ENCODE data around the gene RASGRF1. TPM values are rescaled to one million over a fixed set of nuclear protein-coding genes. Genes with fewer than 3 reads are reported as not detected.

RASGRF1 gene
- total and polyA plus RNA-seq, 9 of the 15 experiments (the other 6 are each of a cell fraction or from before 2014, with no cell fraction given): 0.03 to 0.58 (median 0.06) TPM; not detected in 1

DNA sequence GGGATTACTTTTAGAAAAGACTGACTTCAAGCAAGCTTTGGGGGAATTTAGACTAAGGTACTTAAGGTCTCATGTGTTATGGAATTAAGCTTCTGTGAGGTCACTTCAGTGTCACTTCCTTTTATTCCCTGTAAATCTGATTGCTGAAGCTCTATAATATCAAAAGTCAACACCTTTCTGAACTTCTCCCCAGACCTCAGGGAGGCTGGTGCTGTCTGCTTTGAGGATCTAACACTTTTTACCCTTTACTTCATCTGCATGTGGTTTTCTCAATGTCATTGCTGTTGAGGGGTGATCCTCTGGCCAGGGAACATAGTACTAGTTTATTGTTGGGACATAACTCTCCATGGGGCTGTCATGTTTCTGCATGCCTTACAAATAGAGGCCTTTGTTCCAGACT lies 41.8 kb upstream of the RASGRF1 start (continued):
- TF ChIP-seq, protein P1, sequence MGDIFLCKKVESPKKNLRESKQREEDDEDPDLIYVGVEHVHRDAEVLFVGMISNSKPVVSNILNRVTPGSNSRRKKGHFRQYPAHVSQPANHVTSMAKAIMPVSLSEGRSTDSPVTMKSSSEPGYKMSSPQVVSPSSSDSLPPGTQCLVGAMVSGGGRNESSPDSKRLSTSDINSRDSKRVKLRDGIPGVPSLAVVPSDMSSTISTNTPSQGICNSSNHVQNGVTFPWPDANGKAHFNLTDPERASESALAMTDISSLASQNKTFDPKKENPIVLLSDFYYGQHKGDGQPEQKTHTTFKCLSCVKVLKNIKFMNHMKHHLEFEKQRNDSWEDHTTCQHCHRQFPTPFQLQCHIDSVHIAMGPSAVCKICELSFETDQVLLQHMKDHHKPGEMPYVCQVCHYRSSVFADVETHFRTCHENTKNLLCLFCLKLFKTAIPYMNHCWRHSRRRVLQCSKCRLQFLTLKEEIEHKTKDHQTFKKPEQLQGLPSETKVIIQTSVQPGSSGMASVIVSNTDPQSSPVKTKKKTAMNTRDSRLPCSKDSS (IDR thresholded peaks at IDR 0.05; ENCODE audit: low read depth, partially characterized antibody): no peak

DNA sequence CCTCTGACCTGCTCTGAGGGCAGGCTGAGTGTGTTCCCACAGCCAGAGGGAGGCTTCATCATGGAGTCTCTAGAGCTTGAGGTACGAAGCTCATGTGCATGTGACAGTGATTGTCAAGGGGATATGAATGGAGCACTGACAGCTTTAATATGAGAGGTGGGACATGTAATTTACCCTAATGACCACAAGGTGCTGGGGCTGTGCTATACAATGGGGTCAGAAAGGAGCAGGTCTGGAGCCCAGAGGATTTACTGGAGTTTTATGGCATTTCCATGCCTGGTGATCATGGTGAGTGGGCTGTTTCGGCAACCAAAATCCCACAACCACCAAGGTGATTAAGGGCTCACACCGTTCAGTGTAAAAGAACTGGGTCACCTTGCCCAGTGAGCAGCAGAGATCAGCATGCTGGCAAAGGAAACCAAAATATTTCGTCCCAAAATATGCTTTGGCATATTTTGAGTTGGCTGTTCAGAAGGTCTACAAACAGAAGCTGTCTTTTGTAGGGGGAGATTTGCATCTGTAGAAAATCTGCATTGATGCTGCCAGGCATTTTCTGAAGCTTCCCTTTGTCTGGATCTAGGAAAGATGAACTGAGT lies 40.1 kb upstream of the RASGRF1 start:
- DNase-seq (ENCODE audit: extremely low read depth in 1 of 4, low spot score in 3 of 4) (peak in 3 of 4 experiments; percentile 18 to 26 (median 22)), ATAC-seq (peak; percentile 56; the same call in 2 of the 3 replicates), FAIRE-seq (no peak)
- ChIA-PET CTCF (ENCODE audit: low intra/inter-chr PET ratio) (no interaction called here), POLR2A (interaction anchor here (0.6 kb wide), 1 partner anchor 9 kb away, joined by 4 read pairs; no protein-coding TSS in a partner anchor)
- 0% methylated on average over 4 of the region's 4 CpGs for WGBS (ENCODE audit: insufficient coverage, low coverage, missing lambda C conversion rate)
- Histone ChIP-seq H3K9ac (ENCODE audit: insufficient read depth in 1 of 2, low read depth in 2 of 2, low read length in 2 of 2) (no peak overlapping the region), H4K20me1 (replicated peaks; ENCODE audit: control insufficient read depth, insufficient read depth, low read length) (no peaks in the 10 kb centered on the region), H3K4me2 (ENCODE audit: insufficient read depth, low read length) (no peak overlapping the region), H3K27ac (ENCODE audit: extremely low read depth, low read depth, low read length) (no peak overlapping the region), H3K9me1 (ENCODE audit: control insufficient read depth, insufficient read depth, low read length) (no peaks in the 10 kb centered on the region), H3K36me3 (ENCODE audit: control insufficient read depth, insufficient read depth, low read length) (no peaks in the 10 kb centered on the region), H3K4me1 (replicated peaks in 1 of 2; ENCODE audit: control insufficient read depth in 2 of 2, insufficient read depth in 2 of 2, low read length in 2 of 2) (no peaks in the 10 kb centered on the region), H3K9me3 (replicated peaks; ENCODE audit: control insufficient read depth, insufficient read depth, low read depth, low read length) (no peaks in the 10 kb centered on the region), H3K79me2 (ENCODE audit: control insufficient read depth, insufficient read depth, low read length) (no peaks in the 10 kb centered on the region), H2AFZ (ENCODE audit: low read depth, low read length) (no peak overlapping the region), H3K4me3 (no peak overlapping the region), H3K27me3 (ENCODE audit: control insufficient read depth in 2 of 2, insufficient read depth in 2 of 2, low read length in 2 of 2) (peaks cover 3 to 4% of the 10 kb centered on the region in 2 experiments; a peak in 2 of 5 replicates)
- intact Hi-C loops (cut with micrococcal nuclease): no loop called here
- BruUV-seq (replicated peaks): no TSS peak
- in situ Hi-C loops (cut with MboI): no loop called here
- TF ChIP-seq, protein P2, sequence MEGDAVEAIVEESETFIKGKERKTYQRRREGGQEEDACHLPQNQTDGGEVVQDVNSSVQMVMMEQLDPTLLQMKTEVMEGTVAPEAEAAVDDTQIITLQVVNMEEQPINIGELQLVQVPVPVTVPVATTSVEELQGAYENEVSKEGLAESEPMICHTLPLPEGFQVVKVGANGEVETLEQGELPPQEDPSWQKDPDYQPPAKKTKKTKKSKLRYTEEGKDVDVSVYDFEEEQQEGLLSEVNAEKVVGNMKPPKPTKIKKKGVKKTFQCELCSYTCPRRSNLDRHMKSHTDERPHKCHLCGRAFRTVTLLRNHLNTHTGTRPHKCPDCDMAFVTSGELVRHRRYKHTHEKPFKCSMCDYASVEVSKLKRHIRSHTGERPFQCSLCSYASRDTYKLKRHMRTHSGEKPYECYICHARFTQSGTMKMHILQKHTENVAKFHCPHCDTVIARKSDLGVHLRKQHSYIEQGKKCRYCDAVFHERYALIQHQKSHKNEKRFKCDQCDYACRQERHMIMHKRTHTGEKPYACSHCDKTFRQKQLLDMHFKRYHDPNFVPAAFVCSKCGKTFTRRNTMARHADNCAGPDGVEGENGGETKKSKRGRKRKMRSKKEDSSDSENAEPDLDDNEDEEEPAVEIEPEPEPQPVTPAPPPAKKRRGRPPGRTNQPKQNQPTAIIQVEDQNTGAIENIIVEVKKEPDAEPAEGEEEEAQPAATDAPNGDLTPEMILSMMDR (IDR thresholded peaks at IDR 0.05 in 2 of 3, conservative IDR thresholded peaks at IDR 0.05 in 1 of 3; ENCODE audit: insufficient read depth in 2 of 3, low read depth in 1 of 3, low read length in 3 of 3): peak; percentile 15 to 44 (median 40); a peak in 2 of 6 replicates
- TF ChIP-seq, protein P3, sequence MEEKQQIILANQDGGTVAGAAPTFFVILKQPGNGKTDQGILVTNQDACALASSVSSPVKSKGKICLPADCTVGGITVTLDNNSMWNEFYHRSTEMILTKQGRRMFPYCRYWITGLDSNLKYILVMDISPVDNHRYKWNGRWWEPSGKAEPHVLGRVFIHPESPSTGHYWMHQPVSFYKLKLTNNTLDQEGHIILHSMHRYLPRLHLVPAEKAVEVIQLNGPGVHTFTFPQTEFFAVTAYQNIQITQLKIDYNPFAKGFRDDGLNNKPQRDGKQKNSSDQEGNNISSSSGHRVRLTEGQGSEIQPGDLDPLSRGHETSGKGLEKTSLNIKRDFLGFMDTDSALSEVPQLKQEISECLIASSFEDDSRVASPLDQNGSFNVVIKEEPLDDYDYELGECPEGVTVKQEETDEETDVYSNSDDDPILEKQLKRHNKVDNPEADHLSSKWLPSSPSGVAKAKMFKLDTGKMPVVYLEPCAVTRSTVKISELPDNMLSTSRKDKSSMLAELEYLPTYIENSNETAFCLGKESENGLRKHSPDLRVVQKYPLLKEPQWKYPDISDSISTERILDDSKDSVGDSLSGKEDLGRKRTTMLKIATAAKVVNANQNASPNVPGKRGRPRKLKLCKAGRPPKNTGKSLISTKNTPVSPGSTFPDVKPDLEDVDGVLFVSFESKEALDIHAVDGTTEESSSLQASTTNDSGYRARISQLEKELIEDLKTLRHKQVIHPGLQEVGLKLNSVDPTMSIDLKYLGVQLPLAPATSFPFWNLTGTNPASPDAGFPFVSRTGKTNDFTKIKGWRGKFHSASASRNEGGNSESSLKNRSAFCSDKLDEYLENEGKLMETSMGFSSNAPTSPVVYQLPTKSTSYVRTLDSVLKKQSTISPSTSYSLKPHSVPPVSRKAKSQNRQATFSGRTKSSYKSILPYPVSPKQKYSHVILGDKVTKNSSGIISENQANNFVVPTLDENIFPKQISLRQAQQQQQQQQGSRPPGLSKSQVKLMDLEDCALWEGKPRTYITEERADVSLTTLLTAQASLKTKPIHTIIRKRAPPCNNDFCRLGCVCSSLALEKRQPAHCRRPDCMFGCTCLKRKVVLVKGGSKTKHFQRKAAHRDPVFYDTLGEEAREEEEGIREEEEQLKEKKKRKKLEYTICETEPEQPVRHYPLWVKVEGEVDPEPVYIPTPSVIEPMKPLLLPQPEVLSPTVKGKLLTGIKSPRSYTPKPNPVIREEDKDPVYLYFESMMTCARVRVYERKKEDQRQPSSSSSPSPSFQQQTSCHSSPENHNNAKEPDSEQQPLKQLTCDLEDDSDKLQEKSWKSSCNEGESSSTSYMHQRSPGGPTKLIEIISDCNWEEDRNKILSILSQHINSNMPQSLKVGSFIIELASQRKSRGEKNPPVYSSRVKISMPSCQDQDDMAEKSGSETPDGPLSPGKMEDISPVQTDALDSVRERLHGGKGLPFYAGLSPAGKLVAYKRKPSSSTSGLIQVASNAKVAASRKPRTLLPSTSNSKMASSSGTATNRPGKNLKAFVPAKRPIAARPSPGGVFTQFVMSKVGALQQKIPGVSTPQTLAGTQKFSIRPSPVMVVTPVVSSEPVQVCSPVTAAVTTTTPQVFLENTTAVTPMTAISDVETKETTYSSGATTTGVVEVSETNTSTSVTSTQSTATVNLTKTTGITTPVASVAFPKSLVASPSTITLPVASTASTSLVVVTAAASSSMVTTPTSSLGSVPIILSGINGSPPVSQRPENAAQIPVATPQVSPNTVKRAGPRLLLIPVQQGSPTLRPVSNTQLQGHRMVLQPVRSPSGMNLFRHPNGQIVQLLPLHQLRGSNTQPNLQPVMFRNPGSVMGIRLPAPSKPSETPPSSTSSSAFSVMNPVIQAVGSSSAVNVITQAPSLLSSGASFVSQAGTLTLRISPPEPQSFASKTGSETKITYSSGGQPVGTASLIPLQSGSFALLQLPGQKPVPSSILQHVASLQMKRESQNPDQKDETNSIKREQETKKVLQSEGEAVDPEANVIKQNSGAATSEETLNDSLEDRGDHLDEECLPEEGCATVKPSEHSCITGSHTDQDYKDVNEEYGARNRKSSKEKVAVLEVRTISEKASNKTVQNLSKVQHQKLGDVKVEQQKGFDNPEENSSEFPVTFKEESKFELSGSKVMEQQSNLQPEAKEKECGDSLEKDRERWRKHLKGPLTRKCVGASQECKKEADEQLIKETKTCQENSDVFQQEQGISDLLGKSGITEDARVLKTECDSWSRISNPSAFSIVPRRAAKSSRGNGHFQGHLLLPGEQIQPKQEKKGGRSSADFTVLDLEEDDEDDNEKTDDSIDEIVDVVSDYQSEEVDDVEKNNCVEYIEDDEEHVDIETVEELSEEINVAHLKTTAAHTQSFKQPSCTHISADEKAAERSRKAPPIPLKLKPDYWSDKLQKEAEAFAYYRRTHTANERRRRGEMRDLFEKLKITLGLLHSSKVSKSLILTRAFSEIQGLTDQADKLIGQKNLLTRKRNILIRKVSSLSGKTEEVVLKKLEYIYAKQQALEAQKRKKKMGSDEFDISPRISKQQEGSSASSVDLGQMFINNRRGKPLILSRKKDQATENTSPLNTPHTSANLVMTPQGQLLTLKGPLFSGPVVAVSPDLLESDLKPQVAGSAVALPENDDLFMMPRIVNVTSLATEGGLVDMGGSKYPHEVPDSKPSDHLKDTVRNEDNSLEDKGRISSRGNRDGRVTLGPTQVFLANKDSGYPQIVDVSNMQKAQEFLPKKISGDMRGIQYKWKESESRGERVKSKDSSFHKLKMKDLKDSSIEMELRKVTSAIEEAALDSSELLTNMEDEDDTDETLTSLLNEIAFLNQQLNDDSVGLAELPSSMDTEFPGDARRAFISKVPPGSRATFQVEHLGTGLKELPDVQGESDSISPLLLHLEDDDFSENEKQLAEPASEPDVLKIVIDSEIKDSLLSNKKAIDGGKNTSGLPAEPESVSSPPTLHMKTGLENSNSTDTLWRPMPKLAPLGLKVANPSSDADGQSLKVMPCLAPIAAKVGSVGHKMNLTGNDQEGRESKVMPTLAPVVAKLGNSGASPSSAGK (IDR thresholded peaks at IDR 0.05): no peak
